GM12872 (cell line): ENCODE measurements around the gene ARHGAP15.

Experiments
- TF ChIP-seq, protein P1 (sequence below): IDR thresholded peaks from 3 replicates; pipeline ENCODE4 v1.5.1; 2011; ENCODE audit warnings: low read depth, mild to moderate bottlenecking, low read length, moderate library complexity; ENCODE audit not compliant: insufficient read depth

ARHGAP15 gene

GRCh38 chr2:143390171-143390570 is 261.0 kb downstream of the ARHGAP15 start:
- TF ChIP-seq, protein P1, sequence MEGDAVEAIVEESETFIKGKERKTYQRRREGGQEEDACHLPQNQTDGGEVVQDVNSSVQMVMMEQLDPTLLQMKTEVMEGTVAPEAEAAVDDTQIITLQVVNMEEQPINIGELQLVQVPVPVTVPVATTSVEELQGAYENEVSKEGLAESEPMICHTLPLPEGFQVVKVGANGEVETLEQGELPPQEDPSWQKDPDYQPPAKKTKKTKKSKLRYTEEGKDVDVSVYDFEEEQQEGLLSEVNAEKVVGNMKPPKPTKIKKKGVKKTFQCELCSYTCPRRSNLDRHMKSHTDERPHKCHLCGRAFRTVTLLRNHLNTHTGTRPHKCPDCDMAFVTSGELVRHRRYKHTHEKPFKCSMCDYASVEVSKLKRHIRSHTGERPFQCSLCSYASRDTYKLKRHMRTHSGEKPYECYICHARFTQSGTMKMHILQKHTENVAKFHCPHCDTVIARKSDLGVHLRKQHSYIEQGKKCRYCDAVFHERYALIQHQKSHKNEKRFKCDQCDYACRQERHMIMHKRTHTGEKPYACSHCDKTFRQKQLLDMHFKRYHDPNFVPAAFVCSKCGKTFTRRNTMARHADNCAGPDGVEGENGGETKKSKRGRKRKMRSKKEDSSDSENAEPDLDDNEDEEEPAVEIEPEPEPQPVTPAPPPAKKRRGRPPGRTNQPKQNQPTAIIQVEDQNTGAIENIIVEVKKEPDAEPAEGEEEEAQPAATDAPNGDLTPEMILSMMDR: no peak

GRCh38 chr2:143392358-143392757 is 263.1 kb downstream of the ARHGAP15 start:
- TF ChIP-seq, protein P1: no peak

GRCh38 chr2:143394062-143394461 is 264.8 kb downstream of the ARHGAP15 start:
- TF ChIP-seq, protein P1: no peak

- TF ChIP-seq, protein P1: no peak
These were observed 268.8 kb downstream of the ARHGAP15 start for GRCh38 chr2:143397884-143398614.

- TF ChIP-seq, protein P1: no peak
These were observed 269.6 kb downstream of the ARHGAP15 start for GRCh38 chr2:143398781-143399180.

DNA sequence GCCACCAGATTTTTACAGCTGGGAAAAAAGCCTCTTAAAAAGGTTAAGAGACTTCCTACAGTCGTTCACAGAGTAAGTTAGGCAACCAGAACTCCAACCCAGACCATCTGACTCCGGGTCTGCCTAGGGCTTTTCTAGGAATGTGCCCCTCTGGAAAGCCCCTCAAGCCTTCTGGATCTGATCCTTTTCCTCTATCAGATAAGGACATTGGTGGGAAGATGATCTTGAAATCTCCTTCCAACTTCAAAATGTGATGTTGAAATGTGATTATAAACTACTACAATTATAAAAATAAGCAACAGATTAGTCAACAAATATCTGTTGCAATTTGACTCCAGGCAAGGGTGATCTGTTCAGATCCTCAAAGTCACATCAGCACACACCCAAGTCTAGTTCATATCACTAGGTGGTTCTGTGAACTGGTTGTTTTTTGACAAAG is 270.4 kb downstream of the ARHGAP15 start:
- TF ChIP-seq, protein P1: no peak

- TF ChIP-seq, protein P1: no peak
These were observed 272.6 kb downstream of the ARHGAP15 start for GRCh38 chr2:143401861-143402260.
